IPS DF 19.7 (cell line): ENCODE measurements around the gene MGLL.
"Not testable (repeated sequence)": the region's sequence is repeated elsewhere in the genome, so short reads cannot be mapped to it uniquely, and the experiment has no call there.

Experiments
- DNase-seq: peaks from one replicate; pipeline ENCODE4 v3.0.0-alpha.2; 2013; ENCODE audit warnings: low read depth, low spot score

MGLL gene

DNA sequence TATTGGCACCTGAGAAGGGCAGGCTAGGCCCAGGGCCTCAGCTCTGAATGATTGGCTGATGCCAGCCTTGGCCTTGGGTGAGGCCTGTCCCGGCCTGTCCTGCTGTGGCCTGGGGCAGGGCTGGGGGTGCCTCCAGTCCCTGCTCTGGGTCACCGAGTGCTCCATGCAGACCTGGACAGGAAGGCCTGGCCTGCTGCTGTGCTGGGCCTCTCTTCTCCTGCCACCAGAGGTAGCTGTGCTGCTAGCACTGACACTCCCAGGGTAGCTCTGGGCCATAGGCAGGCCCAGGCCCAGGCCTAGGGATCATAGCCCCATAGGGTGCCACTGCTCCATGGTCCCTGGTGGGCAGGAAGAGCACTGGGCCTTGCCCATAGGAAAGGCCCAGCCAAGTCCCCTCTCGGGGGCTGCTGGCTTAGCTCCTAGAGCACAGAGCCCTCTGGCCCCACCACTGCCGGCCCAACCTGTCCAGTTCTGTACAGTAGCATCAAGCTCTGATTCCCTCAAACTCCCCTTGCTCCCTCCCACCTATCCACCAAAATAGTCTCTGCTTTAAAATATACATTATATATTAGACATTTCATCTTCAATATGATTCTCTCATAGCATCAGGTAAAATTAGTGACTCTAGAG is 131.4 kb downstream of the MGLL start:
- DNase-seq = no peak

DNA sequence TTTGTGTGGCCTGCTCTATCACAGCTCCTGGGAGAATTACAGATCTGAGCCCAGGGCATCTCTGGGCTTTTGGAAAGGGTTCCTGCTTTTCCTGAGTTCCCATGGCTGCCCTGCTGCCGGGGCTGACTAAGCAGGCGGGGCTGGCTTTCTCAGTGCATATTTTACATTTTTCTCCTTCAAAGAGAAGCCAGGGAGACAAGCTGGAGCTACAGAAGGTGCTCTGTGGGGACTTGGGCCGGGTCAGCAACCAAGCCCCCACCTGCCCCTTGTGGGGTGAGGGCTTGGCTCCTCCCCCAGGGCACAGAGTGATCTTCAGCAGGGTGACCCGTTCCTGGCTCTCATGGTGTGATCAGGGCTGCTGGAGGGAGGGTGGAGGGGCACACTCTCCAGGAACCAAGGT is 132.2 kb downstream of the MGLL start:
- no peak for DNase-seq

DNA sequence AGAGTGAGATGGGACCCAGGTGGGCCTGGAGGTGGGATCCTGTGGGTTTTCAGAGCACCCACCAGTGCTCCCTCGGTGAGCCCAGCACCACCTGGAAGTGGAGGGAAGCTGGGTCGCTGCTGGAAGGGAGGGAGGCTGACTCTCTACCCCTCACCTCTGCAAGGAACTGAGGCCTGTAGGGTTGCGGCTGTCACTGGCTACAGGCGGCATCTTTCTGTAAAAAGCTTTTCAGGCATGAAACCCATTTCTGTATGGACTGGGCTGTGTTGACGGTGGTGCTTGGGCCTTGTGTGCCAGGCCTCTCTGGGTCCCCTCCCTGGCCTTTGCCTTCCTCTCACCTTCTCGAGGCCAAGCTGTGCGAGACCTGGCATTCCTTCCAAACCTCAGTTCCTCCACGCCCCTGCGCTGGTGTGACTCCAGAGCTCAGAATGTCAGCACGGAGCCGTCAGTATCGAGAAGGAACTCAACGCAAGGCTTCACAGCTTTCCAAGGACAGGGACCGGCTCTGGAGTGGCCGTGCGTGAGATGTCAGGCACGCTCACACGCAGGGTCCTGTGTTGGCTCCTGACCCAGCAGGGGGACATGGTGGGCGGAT is 133.0 kb downstream of the MGLL start:
- no peak for DNase-seq

DNA sequence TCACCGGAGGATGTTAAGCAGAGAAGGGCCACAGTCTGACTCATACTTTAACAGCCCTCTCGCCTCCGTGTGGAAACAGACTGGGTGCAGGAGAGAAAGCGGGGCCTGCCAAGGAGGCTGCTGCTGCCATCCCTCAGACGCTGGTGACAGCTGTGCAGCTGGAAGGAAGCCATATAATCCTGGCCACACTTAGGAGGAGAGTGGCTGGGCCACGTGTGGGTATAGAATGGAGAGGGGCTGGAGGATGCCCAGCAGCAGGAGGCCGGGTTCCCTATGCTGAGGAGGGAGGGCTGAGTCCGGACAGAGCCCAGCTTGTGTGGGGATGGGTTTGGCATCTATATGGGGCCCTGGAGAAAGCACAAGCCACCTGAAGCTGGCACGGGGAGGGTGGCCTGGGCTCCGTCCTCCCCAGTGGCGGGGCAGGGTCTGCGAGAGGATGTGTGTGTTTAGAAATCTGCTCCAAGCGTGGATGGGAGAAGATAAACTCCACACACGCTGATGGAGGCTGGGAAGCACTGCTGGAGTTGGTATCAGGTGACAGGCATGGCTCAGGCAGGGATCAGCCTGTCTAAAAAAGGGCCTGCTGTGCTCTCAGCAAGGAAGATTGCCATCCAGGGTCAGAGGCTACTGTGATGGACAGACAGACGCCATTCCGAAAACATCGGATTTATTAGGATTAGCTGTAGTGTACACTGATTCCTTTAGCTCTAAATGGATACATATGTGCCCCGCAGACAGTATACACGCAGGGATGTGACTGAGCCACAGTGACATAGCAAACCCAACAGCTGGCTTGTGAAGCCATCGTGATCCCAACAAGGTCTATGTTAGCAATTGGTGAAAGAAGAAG is 133.7 kb downstream of the MGLL start:
- no peak for DNase-seq

DNA sequence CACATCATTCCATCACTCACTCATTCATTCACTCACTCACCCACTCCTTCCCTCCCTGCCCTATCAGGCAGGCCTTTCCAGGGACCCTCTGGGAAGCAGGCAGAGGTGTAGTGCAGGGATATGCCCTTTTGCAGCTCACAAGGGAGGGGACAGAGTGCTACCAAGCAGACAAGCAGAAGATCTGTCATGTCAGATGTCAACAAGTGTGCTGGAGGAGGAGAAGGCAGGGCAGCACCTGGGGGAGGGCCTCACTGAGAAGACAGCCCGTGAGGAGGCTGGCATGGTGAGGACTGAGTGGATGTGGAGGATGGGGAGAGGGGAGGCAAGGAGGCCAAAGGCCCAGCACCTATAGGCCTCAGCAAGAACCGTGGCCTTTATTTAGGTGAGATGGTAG is 134.3 kb downstream of the MGLL start:
- no peak for DNase-seq

DNA sequence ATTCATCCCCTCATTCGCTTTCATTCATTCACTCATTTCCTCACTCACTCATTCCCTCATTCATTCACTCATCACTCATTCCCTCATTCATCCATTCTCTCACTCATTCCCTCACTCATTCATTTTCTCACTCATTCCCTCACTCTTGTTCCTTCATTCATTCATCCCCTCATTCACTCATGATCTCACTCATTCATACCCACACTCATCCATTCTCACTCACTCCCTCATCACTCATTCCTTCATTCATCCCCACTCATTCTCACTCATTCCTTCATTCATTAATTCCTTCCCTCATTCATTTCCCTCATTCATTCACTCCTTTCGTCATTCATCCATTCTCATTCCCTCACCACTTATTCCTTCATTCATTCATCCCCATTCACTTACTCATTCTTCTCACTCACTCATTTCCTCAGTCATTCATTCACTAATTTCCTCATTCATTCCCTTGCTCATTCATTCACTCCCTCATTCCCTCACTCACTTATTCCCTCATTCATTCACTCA is 135.0 kb downstream of the MGLL start:
- no peak for DNase-seq

GRCh38 chr3:127686512-127686894 is 135.8 kb downstream of the MGLL start:
- no peak for DNase-seq

GRCh38 chr3:127685708-127686511 is 136.4 kb downstream of the MGLL start:
- no peak for DNase-seq

DNA sequence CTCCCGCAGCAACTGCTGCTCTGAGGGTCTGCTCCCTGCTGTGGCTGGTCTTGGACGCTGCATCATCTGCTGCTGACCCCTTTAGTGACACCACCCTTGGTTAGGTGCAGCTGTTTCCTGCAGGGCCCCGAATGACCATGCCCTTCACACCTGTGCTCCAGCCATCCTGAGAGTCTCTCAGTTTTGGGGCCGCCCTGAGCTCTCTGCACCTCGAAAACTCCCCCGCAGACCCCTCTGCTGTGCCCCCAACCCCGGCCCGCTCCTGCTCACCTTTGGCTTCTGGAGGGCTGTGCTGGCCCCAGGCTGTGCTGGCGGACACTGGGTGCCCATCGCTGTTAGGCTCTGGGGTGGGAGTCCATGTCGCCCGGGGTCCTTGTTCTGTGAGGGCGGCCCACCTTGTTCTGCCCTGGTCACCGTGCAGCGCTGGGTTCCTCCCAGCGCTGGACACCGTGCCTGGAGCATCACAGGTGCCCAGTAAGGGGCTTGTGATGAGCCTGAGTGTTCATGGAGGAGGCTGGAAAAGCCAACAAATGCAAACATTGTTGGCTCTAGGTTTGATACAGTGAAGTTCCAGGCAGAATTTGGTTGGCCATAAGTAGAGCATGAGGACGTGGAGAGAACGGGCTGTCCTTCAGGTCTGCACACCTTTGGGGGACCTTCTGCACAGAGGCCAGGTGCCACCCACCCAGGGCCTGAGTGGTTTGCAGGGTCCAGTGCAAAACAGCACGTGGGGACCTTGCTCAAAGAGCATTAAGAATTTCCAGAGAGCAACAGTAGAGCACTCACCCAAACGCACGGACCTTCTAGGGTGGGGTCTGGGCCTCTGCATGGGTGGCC is 137.2 kb downstream of the MGLL start:
- DNase-seq = no peak

GRCh38 chr3:127682561-127682960 is 139.8 kb downstream of the MGLL start:
- DNase-seq = no peak

- not testable (repeated sequence) for DNase-seq
Observed at GRCh38 chr3:127682175-127682554, 140.2 kb downstream of the MGLL start.

- DNase-seq = no peak
Observed at GRCh38 chr3:127680798-127681221, 141.5 kb downstream of the MGLL start.

DNA sequence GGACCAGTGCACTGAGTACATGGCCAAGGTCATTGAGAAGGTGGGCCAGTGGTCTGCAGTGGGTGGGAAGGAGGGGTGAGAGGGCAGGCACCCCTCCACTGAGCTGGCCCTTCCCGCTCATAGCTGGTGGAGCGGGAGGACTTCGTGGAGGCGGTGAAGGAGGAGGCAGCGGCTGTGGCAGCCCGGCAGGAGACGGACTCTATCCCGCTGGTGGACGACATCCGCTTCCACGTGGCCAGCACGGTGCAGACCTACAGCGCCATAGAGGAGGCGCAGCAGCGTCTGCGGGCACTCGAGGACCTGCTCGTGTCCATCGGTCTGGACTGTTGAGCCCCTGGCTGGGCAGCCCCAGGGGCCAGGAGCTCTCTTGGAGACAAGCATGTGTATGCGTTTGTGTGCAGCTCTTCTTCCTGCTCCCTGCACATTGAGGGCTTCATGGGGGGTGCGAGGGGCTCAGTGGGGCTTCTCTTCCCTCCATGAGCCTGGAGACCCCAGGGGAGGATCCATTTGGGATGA is 142.1 kb downstream of the MGLL start:
- DNase-seq = no peak

GRCh38 chr3:127679534-127680145 is 142.7 kb downstream of the MGLL start:
- DNase-seq = no peak

DNA sequence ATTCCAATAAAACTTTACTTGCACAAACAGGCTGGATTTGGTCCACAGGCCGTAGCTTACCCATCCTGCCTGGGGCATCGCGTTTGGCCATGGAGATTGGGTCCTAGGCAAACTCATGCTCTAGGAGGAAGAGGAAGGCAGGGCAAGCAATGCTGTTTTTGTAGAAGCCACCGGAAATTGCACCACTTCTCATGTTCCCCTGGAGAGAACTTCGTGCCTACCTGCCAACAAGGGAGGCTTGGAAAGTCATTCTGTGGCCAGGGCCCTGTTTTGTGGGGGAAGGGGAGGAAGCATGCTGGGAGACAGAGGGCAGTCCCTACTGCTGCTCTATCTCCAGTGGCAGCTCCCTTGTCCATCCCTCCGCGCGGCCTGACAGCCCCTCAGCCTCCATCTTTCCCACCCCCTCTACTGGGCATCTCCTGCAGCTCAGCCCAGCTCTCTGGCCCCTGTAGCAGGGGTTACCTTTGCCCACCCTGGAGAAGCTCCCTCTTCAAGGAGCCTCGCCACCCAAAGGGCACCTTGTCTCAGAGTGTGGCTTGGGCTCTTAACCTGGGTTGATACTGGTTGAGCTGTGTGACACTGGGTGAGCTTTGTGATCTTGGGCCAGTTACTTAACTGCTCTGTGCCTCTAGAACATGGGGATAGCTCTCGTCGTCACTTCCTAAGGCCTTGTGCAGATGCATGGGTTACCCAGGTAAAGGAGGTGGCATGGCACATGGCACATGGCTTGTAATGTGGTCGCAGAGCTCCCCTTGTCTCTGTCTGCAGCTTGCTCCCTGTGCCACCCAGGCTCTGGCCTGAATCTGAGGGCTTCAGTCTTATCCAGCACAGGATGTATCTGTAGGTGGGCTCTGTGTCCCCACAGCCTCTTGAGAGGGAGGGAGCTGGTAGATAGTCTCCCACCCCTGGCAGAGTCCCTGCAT is 143.4 kb downstream of the MGLL start:
- no peak for DNase-seq

- DNase-seq = no peak
Observed at GRCh38 chr3:127678315-127678599, 144.1 kb downstream of the MGLL start.

GRCh38 chr3:127677541-127678314 is 144.6 kb downstream of the MGLL start:
- no peak for DNase-seq

GRCh38 chr3:127676921-127677351 is 145.4 kb downstream of the MGLL start:
- DNase-seq = no peak

GRCh38 chr3:127676456-127676855 is 145.9 kb downstream of the MGLL start:
- no peak for DNase-seq
